ENCODE data around the gene HMX2. TPM values are rescaled to one million over a fixed set of nuclear protein-coding genes. Genes with fewer than 3 reads are reported as not detected.

Gene HMX2
- polyA plus RNA-seq (ENCODE audit: insufficient read length): 0.75 TPM
- long read RNA-seq, donor 1: 0 reads
- long read RNA-seq, donor 2, partial matches to known transcripts: 0 of 1 reads
- long read RNA-seq, donor 2, other reads (novel, unspliced or antisense): 0 of 1 reads
- long read RNA-seq, donor 3: 0 reads
- long read RNA-seq, donor 4: 0 reads
- long read RNA-seq, donor 5: 0 reads
- long read RNA-seq, donor 6: 0 reads
- long read RNA-seq, donor 7, partial matches to known transcripts: 0 of 1 reads
- long read RNA-seq, donor 7, other reads (novel, unspliced or antisense): 0 of 1 reads
- long read RNA-seq, donor 8: 0 reads

- no peak for DNase-seq
These were observed at the start of gene HMX2 for GRCh38 chr10:123147635-123148413. Gene HMX2, plus strand, starts transcription at chr10:123148136. Its CDS starts 243 bp downstream, at chr10:123148379.

GRCh38 chr10:123100030-123100762, 47.7 kb upstream of the HMX2 start:
- no peak for DNase-seq

GRCh38 chr10:123101872-123102271, 46.1 kb upstream of the HMX2 start:
- no peak for DNase-seq

- DNase-seq: no peak
These were observed 45.3 kb upstream of the HMX2 start for GRCh38 chr10:123102673-123103072.

- DNase-seq: no peak
These were observed 44.0 kb upstream of the HMX2 start for GRCh38 chr10:123103944-123104343.

- DNase-seq: no peak
These were observed 38.5 kb upstream of the HMX2 start for GRCh38 chr10:123109466-123109865.

- DNase-seq: no peak
These were observed 30.1 kb upstream of the HMX2 start for GRCh38 chr10:123117644-123118417.

- DNase-seq: no peak
These were observed 28.9 kb upstream of the HMX2 start for GRCh38 chr10:123119081-123119480.

- no peak for DNase-seq
These were observed 21.7 kb upstream of the HMX2 start for GRCh38 chr10:123126246-123126645.

- no peak for DNase-seq
These were observed 18.2 kb upstream of the HMX2 start for GRCh38 chr10:123129618-123130271.

- peak; percentile 89 for DNase-seq
These were observed 15.1 kb upstream of the HMX2 start for GRCh38 chr10:123132576-123133477.

- DNase-seq: no peak
These were observed 14.2 kb upstream of the HMX2 start for GRCh38 chr10:123133541-123134342.

GRCh38 chr10:123134343-123134914, 13.5 kb upstream of the HMX2 start:
- DNase-seq: no peak

- DNase-seq: no peak
These were observed 13.0 kb upstream of the HMX2 start for GRCh38 chr10:123134915-123135414.

GRCh38 chr10:123135415-123136141, 12.4 kb upstream of the HMX2 start, which contains the start of gene HMX3:
Gene HMX3, plus strand, starts transcription at chr10:123135970. Its CDS starts 81 bp downstream, at chr10:123136051.
- DNase-seq: no peak

- DNase-seq: no peak
These were observed 11.6 kb upstream of the HMX2 start for GRCh38 chr10:123136221-123136805.

GRCh38 chr10:123136806-123137642, 10.9 kb upstream of the HMX2 start:
- no peak for DNase-seq

Measured in left kidney (tissue), 8 donors.